AG09309 (cell line): Measurements from ENCODE around the gene HIVEP3.
"Not testable (repeated sequence)": the region's sequence is repeated elsewhere in the genome, so short reads cannot be mapped to it uniquely, and the experiment has no call there.

ENCODE experiments used
- DNase-seq: peaks from one replicate; pipeline ENCODE4 v3.0.0-alpha.2; 2010; ENCODE audit warnings: low read depth
- H3K4me3 ChIP-seq: 2 replicates; pipeline ENCODE4 v1.5.1; 2011; ENCODE audit warnings: mild to moderate bottlenecking, low read depth, low read length, moderate library complexity; ENCODE audit not compliant: control insufficient read depth
- CTCF ChIP-seq: IDR thresholded peaks from 2 replicates; pipeline ENCODE4 v1.5.1; 2011; ENCODE audit warnings: mild to moderate bottlenecking, low read depth, low read length, inconsistent platforms; ENCODE audit not compliant: insufficient read depth, control insufficient read depth; ENCODE audit errors: missing control alignments

The HIVEP3 gene

GRCh38 chr1:41695118-41695745, 223.5 kb downstream of the HIVEP3 start:
- no peak overlapping the region for H3K4me3 ChIP-seq
- no peak for DNase-seq
- no peak for TF ChIP-seq CTCF

GRCh38 chr1:41691966-41692365, 226.8 kb downstream of the HIVEP3 start:
- not testable (repeated sequence) for H3K4me3 ChIP-seq, DNase-seq

- no peak for TF ChIP-seq CTCF
- H3K4me3 ChIP-seq: no peak overlapping the region
- no peak for DNase-seq
Measured at GRCh38 chr1:41691424-41691823, 227.3 kb downstream of the HIVEP3 start.

DNA sequence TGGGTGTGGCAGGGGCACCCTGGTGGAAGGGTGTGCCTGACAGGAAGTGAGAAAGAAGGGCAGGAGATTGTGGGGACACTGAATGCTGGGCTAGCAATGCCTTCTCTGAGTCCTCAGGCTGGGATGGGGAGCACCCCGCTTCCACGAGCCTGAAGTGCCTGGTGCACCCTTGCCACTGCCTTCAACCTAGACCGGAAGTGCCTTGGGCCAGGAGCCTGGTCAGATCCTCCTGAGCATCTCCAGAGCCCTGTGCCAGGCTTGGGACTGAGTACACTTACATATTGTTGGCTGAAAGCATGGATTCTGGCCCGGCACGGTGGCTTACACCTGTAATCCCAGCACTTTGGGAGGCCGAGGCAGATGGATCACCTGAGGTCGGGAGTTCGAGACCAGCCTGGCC, 228.4 kb downstream of the HIVEP3 start:
- DNase-seq: no peak
- TF ChIP-seq CTCF: no peak
- H3K4me3 ChIP-seq: no peak overlapping the region

GRCh38 chr1:41689558-41689981, 229.2 kb downstream of the HIVEP3 start:
- no peak for TF ChIP-seq CTCF
- H3K4me3 ChIP-seq: no peak overlapping the region
- DNase-seq: no peak

DNA sequence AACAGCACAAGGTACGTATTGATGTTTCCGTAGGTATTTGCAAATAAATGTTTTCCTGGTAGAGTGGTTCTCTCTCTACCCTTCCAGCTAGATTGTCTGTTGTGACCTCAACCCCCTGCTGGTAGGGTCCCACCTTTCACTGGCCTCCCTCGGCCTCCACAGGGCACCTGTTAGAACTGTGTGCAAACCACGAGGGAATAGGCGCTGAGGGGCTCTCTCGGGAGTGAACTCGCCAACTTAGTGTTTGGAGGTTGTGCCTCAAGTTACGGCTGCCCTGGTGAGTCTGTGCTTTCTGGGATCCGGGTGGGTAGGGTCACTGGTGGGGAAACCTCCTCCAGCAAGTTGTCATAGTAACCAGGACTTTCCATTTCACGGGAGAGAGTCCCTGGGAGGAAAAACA, 229.6 kb downstream of the HIVEP3 start:
- DNase-seq: no peak
- no peak overlapping the region for H3K4me3 ChIP-seq
- TF ChIP-seq CTCF: no peak

DNA sequence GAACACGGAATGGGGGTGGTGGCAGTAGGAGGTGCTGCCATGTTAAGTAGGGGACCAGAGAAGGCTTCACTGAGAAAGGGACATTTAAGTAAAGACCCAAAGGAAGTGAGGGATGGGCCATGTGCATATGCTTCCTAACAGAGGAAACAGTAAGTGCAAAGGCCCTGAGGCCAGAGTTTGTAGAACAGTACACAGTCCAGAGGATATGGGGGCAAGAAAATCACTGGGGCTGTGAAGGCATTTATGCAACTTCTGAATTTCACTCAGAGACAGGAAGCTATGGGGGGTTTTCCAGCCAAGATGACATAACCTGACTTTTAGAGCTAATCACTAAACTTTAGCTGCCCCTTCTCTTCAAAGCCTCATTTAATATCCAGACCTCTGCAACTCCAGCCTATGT, 231.7 kb downstream of the HIVEP3 start:
- no peak overlapping the region for H3K4me3 ChIP-seq
- no peak for DNase-seq
- TF ChIP-seq CTCF: no peak
